Measurements from ENCODE around the gene ALG12. TPM values are rescaled to one million over a fixed set of nuclear protein-coding genes. Genes with fewer than 3 reads are reported as not detected.
"Not testable (repeated sequence)": the region's sequence is repeated elsewhere in the genome, so short reads cannot be mapped to it uniquely, and the experiment has no call there.

The ALG12 gene
- total RNA-seq, 1 donor from 2014 or later: 36.7 TPM

DNA sequence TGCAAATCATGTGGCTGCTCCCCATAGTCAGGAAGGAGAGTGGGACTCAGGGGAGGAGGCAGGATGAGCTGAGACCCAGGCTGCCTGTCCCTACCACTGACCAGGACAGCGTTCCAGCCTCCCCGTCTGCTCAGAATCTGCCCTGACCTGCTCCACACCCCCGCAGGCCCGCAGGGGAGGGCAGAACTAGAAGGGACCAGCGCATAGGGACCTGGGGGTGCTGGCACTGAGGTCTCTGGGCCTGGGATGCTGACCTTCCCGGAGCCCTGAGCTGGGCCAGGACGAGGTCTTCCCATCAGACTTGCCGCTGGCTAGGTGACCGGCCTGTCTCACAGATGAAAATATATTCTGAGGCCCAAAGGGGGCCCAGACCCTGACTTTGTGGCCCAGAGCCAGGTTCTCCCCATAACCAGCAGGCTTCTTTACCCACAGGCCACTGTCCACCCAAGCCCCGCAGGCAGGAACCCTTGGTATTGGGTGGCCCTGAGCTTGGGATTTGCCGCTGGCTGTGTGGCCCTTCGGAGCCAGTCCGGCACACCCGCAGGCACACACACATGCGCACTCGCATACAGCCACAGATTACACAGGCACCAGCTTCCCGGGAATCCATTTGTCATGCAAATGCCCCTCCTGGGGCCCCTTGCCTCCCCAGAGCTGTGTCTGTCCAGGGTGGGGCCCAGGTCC is 28.5 kb upstream of the ALG12 start:
- DNase-seq (ENCODE audit: low spot score): no peak

DNA sequence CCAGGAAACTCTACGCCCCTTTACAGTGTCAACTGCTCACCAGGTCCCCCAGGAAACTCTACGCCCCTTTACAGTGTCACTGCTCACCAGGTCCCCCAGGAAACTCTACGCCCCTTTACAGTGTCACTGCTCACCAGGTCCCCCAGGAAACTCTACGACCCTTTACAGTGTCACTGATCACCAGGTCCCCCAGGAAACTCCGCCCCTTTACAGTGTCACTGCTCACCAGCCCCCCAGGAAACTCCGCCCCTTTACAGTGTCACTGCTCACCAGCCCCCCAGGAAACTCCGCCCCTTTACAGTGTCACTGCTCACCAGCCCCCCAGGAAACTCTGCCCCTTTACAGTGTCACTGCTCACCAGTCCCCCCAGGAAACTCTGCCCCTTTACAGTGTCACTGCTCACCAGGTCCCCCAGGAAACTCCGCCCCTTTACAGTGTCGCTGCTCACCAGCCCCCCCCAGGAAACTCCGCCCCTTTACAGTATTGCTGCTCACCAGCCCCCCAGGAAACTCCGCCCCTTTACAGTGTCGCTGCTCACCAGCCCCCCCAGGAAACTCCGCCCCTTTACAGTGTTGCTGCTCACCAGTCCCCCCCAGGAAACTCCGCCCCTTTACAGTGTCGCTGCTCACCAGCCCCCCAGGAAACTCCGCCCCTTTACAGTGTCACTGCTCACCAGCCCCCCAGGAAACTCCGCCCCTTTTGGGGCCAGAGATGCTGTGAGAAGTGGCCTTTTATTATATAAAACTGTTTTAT is 27.0 kb upstream of the ALG12 start:
- DNase-seq (ENCODE audit: low spot score): not testable (repeated sequence)

DNA sequence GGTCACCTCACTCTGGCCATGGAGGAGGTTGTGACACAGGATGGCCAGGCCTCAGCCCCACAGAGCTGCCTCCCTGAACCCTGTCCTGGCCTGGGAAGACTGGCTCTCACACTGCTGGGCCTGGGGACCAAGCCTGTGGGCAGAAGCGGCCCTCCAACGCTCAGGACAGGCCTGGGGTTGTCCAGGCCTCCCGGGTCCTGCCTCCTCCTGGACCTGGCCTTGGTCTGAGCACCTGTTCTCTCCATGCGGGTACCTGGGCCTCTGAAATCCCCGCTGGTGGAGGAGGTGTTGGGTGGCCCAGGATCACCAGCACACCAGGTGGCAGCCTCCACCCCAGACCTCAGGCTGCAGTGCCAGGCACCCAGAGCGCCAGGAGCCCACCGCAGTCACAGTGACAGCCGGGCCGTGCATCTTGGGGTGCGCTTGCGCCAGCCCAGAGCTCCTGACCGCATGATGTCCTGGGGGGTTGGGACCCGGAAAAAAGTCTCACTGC is 26.2 kb upstream of the ALG12 start:
- no peak for DNase-seq (ENCODE audit: low spot score)

DNA sequence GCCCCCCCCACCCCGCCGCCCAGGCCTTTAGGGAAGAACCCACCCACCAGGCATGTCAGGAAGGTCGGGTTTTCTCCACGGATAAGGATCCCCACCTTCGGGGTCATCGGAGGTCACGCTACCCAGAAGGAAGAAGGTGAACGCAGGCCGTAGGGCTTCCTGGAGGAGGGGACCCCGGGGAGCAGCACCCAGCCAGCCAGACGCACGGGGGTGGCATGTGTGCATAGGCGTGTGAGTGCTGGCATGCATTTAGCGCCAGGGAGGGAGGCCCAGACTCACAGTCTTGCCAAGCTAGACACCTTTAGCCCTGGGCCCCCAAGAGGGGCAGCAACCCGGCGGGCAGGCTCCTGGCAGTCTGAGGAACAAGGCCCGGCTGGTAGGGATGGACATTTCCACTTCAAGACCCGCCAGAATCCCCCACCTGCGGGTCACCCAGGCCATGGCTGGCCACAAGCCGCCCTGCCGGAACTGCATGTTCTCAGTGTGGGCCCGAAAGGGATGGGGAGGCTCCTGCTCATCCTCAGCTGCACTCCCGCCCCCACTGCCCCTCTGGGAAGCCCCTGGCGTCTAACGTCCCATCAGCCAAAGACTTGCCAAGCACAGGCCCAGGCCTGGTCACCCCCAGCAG is 25.6 kb upstream of the ALG12 start:
- no peak for DNase-seq (ENCODE audit: low spot score)

DNA sequence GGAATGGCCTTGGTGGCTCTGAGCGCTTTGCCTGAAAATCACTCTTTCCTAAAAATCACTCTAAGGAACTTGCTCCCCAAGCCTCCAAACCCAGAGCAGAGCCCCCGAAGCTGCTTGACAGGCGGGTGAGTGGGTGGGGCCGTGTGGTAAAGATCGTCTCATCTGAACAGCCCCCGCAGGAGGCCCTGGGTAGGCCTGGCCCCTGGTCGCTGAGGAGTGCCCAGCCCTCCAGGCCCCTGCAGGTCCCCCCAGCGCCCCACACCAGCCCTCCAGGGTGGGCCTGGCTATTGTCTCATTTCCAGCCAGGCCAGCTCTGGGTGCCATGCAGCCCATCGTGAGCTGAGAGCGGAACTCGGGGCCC is 25.1 kb upstream of the ALG12 start:
- DNase-seq (ENCODE audit: low spot score): no peak

DNA sequence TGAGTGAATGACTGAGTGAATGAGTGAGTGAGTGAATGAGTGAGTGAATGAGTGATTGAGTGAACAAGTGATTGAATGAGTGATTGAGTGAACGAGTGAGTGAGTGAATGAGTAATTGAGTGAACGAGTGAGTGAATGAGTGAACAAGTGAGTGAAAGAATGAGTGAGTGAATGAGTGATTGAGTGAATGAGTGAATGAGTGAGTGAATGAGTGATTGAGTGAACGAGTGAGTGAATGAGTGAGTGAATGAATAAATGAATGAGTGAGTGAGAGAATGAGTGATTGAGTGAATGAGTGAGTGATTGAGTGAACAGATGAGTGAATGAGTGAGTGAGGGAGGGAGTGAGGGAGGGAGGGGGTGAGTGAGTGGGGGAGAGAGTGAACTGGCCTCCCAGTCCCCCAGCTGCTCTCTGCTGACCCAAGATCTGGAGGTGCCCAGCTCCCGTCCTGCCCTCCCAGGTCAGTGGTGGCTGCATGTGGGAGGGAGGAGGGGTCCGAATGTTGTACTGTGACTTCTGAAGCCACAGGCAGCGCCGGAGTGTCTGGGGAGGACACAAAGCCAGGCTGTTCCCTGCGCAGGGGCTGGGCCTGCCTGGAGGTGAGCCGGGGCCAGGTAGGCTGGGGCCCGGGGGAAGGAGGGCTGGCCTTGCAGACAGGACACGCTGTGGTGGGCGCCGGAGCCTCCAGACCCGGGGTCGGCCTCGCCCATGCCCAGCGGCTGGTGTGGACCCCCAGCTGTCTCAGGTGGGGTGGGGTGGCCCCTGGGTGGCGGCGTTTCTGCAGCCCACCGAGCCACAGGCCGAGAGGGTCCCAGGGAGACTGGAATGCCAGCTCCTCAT is 24.5 kb upstream of the ALG12 start:
- DNase-seq (ENCODE audit: low spot score): no peak

DNA sequence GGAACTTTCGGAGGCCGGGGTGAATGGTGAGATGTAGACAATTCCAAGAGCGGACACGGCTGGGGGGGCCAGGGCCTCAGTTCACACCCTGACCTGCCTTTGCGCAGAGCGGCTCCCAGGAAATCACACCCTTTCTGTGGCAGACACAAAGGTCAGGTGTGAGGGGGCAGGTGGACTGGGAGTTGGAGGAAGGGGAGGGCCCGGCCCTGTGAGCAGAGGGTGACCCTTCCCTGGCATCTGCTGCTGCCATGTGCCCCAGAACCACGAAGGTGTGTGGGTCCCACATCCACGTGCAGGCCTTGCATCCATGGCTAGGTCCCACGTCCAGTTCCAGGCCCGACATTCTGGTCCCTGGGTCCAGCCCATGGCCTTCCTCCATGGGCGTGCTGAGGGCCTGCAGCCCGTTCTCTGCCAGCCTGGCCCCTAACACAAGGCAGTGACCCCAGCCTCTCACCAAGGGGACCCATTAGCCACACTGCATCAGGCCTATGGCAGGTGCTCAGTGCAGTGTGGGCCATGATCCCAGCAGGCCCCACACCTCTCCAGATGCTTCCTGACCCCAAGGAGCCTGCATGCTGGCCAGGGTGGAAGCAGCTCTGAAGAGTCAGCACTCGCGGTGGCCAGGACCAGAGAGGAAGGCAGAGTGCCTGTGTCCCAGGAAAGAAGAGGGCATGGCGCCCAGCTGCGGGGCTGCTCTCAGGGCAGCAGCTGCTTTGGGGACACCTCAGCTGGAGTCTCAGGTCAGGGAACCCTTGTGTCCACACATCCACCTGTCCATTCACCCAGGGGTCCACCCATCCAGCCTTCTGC is 23.5 kb upstream of the ALG12 start:
- no peak for DNase-seq (ENCODE audit: low spot score)

DNA sequence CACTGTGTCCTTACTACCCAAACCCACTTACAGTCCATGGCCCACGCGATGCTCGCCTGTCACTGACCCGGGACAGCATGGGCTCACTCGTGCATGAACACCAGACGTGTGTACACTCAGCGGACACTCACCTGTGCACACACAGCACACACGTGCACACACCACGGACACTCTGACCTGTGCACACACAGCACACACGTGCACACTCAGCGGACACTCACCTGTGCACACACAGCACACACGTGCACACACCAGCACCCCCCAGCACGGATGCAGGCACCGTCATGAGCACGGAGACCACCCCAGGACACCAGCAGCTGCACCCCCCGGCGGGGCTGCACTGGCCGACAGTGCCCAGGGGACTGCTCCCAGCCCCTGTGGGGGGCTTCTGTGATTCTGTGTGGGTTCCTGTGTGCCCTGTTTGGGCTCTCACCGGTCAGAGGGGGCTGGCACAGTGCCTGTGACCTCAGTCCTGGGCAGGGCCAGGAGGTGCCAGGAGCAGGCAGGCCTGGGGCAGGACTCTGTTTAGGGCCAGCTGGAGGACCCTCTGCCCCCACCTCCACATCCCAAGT is 20.4 kb upstream of the ALG12 start:
- DNase-seq (ENCODE audit: low spot score): no peak

DNA sequence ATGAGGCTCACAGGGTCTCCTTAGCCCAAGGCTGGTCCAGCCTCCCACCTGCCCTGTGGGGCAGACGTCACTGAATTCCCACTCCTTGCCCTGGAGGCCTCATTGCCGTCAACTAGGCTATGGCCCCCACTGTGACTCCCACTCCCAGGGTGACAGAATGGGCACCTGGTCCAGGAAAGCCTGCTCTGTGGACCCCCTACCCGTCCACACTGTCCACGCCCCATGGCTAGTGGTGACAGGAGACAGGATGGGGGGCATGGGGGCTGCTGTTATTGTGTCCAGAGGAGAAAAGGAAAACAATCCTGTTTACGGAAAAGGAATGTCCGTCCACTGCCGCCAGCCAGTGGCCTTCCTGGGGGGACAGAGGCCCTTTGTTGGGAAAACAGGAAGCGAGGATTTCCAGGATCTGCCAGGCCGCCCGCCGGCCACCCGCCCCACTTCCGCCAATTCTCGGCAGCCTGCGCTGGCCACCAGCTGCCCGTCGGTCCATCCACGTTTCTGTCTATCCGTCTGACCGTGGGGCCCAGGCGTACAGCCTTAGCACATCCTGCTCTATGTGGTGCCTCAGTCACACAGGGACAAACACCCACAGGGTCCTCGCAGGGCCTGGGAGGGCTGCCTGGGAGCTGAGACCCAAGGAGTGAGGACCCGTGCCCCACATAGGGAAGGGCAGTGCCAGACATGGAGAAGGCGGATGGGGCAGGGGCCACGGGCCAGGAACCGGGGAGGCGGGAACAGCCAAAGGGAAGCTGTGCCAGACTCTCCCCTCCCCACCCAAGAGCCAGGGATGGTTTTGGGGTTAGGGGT is 19.7 kb upstream of the ALG12 start:
- no peak for DNase-seq (ENCODE audit: low spot score)

DNA sequence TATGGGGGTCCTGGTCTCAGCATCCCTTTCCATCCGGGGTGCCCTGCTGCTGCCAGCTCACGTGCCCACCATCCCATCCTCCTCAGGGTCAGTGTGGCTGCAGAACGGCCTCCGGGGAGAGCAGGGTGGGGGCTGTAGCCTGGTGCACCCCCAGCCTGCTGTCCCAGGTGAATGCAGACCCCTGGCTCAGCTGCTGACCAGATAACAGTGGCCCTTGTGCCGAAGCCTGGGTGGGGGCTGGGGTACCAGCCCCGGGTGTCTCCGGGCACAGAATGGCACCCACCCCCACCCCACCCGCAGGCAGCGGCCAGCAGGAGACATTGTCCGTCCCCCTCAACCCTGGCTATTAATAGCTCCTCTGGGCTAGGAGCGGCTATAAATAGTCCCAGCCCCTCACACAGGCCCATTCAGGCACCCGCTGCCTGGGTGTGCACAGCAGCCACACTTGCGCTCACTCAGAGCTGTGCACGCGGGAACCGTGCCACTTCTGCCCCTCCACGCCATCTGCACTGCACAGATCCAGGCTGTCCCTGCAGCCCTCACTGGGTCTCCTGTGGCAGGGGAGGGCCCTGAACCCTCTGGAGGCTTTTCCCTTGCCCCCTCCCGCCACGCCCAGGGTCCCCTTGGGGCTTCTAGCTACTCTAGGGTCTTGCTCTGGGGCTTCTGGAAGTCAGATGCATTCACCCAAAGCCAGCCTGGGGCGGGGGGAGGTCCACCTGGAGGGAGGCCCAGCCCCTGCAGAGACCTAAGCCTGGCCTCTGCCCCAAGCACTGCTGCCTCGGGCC is 18.9 kb upstream of the ALG12 start:
- DNase-seq (ENCODE audit: low spot score): no peak

DNA sequence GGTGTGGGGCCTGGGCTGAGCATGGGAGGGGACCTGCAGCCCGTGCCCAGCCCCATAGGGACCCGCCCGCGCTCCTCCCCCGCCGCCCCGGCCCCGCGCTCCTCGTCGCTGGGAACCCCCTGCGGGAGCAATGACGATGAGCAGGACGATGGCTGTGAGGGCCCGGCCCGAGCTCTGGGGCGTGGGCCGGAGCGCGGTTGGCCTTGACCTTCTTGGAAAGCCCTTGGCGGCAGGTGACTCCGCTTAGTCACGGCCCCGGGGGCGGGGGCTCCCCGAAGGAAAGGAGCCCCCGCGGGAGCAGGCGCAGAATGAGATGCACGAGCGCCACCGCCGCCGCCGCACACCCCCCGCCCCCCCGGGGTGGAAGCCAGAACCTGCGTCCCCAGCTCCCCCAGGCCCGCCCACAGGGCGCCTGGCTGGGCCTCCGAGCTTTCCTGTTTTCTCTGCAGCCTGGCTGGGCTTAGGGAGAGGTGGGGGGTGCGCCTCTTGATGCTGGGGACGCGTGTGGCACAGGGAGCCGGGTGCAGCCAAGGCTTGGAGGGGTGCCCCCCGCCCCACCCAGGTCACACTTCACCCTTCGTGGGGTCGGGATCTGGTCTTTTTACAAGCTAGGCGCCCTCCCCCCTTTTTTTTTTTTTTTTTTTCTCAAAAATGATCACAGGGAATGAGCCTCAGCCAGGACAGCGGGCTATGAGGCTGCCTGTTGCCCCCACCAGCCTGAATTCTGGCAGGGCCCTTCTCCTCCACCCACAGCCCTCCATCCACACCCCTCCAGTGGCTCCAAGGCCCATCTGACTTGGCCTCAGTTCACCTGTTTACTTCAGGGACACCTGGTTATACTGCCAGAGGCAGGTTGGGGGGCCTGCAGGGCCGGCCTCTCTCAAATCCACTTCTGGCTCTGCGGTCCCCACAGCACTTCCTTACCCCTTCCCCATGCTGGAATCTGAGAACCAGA is 18.1 kb upstream of the ALG12 start:
- DNase-seq (ENCODE audit: low spot score): peak; percentile 79

DNA sequence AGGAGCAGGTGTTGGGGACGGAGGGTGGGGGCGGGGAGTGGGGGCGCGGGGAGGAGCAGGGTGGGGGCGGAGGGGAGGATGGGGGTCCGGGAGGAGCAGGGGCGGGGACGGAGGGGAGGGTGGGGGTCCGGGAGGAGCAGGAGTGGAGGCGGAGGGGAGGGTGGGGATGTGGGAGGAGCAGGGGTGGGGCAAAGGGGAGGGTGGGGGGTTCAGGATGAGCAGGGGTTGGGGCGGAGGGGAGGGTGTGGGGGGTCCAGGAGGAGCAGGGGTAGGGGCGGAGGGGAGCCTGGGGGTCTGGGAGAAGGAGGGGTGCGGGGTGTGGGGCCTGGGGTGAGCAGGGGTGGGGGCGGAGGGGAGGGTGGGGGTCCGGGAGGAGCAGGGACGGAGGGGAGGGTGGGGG is 17.3 kb upstream of the ALG12 start:
- DNase-seq (ENCODE audit: low spot score): no peak

DNA sequence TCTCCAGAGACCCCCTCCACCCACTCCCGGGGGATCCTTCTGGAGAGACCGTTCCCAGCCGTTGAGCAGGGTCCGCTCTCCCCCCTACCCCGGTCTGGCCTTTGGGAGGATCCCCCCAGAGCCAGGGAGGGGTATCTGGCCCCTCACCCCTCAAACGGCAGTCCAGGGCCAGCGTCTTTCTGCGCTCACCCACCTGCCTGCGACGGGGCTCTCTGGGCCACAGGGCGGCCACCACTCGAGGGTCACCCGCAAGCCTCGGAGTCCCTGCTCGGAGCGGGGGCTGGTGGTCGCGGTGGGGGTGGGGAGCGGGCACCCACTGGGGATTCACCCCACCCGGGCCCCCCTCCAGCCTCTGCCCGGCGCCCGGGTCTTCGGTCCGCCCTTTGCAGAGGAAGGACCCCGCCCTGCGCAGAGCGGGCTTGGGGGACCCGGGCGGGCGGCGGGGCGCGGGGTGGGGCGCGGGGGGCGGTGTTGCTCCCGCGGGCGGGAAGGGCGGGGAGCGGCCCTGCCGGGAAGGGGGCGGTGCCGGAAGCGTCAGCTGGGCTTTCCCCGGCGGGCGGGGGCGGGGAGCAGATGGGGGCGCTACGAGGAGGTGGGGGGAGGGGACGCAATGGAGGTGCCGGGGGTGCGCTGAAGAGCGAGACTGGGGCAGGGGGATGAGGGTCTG is 16.8 kb upstream of the ALG12 start:
- peak; percentile 61 for DNase-seq (ENCODE audit: low spot score)

DNA sequence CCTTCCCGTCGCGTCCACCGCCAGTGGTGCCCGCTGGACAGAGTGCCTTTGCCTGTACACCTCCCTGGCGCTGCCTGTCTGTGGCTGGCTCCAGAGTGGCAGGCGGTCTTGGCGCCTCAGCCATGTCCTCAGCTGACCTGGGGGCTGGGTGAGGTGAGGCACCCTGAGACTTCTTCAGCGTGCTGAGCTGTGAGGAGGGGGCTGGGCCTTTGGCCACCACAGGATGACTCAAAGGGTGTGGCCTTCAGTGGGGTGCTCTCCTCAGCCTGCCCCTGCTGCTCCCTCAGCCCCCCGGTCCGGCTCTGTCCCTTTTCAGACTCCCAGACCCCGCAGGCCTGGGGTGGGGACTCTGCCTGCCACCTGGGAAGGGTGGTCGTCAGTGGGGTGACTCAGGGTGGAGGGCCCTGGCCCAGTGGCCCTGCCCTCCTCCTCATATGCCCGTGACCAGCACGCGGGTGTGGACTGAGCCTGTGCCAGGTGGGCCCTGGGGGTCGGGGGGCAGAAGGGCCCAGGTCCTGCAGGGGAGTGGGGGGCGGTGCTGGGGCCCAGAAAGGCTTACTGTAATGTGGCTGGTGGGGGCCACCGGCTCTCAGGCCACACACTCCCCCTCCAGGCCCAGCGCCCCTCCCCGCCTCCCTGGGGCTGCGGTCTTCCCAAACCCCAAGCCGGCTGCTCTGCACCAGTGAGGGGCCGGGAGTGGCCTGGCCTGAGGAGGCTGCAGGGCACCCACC is 16.1 kb upstream of the ALG12 start:
- DNase-seq (ENCODE audit: low spot score): no peak

DNA sequence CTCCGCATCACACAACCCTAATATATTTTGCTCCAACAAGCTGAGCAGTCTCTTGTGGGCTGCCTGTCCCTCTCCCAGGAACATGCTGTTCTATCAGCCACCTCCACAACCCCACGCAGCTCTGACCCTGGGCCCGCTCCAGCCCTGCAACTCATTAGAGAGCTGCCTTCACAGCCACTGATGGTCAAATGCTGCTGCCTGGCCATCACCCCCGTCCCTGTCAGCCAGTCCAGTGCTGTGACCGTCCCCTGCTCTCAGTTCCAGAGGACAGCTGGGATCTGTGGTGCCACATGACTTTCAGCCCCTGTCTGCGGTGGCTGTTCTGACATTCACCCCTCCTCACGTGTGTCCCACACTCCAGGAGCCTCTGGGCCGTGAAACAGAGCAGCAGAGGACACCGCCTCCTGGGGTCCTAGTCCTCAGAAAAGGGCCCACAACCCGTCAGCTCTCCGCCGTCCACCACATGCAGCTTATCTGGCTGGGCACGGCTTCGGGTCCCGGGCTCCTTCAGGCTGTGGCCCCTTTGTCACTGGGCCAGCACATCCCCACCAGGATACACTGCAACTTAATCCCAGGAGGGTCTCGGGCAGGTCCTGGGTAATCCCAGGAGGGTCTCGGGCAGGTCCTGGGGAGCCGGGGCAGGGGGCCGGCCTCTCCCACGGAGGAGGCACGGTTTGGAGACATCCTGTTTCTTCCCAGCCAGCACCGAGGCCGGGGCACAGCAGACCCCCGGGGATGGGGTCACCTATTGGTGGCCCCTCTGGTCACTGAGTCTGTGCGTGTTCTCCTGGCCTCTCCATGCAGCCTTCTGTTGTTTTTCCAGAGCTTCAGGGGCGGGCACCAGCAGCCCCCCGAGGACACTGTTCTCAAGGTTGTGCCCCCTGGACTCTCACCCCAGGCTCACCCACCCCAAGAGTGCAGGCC is 15.3 kb upstream of the ALG12 start:
- no peak for DNase-seq (ENCODE audit: low spot score)

Measured in mucosa of gallbladder (tissue), 1 donor.